ENCODE results near the gene EPN1. TPM values are rescaled to one million over a fixed set of nuclear protein-coding genes. Genes with fewer than 3 reads are reported as not detected.
A peak's percentile ranks its signal among the peaks of the same experiment; 100 is the strongest.

The EPN1 gene
- total RNA-seq, 4 donors from 2014 or later: 44.8 to 165 (median 70.2) TPM

- TF ChIP-seq POLR2AphosphoS5 (IDR thresholded peaks at IDR 0.05) (no peak), CTCF (IDR thresholded peaks at IDR 0.05) (peak in 3 of 4 experiments; percentile 58 to 87 (median 70))
- peaks cover 0 to 32% of the 10 kb centered on the region in 2 donors for H3K36me3 ChIP-seq
- H3K4me3 ChIP-seq: no peak overlapping the region
- H3K9me3 ChIP-seq: no peaks in the 10 kb centered on the region
- H3K27ac ChIP-seq: no peak overlapping the region
- 67 to 75% methylated on average over 9 to 12 of the region's 38 CpGs for WGBS, 2 donors (ENCODE audit: low coverage in 1 of 2)
- no peaks in the 10 kb centered on the region for H3K4me1 ChIP-seq
- peak; percentile 55 for ATAC-seq
- H3K27me3 ChIP-seq: no peaks in the 10 kb centered on the region
These were observed 28.8 kb downstream of the EPN1 start for GRCh38 chr19:55703790-55704215.

GRCh38 chr19:55704494-55705245, 29.6 kb downstream of the EPN1 start:
- WGBS, 2 donors (ENCODE audit: low coverage in 1 of 2): 90 to 100% methylated on average over 1 to 13 of the region's 15 CpGs
- TF ChIP-seq CTCF (IDR thresholded peaks at IDR 0.05) (no peak), EP300 (IDR thresholded peaks at IDR 0.05) (no peak), POLR2A (IDR thresholded peaks at IDR 0.05) (no peak), POLR2AphosphoS5 (IDR thresholded peaks at IDR 0.05) (no peak)
- Histone ChIP-seq H3K4me3 (no peak overlapping the region), H3K27ac (no peak overlapping the region), H3K36me3 (peaks cover 0 to 23% of the 10 kb centered on the region in 2 donors), H3K27me3 (no peaks in the 10 kb centered on the region), H3K9me3 (no peaks in the 10 kb centered on the region), H3K4me1 (no peaks in the 10 kb centered on the region)
- no peak for ATAC-seq

GRCh38 chr19:55705972-55706371, 30.9 kb downstream of the EPN1 start:
- no peaks in the 10 kb centered on the region for H3K27me3 ChIP-seq
- no peak overlapping the region for H3K27ac ChIP-seq
- H3K4me3 ChIP-seq: no peak overlapping the region
- TF ChIP-seq POLR2A (IDR thresholded peaks at IDR 0.05): no peak
- no peaks in the 10 kb centered on the region for H3K9me3 ChIP-seq
- peaks cover 0 to 11% of the 10 kb centered on the region in 2 donors for H3K36me3 ChIP-seq
- WGBS, 2 donors (ENCODE audit: low coverage in 1 of 2): 83% methylated on average over 1 of the region's 3 CpGs; no CpG with 5 or more reads in 1 of the 2 donors
- no peak for ATAC-seq
- no peaks in the 10 kb centered on the region for H3K4me1 ChIP-seq

GRCh38 chr19:55711719-55712118, 36.7 kb downstream of the EPN1 start:
- 40 to 50% methylated on average over 1 of the region's 18 CpGs for WGBS, 2 donors (ENCODE audit: low coverage in 1 of 2)
- H3K36me3 ChIP-seq: no peaks in the 10 kb centered on the region
- TF ChIP-seq EP300 (IDR thresholded peaks at IDR 0.05): no peak
- TF ChIP-seq POLR2A (IDR thresholded peaks at IDR 0.05): no peak
- TF ChIP-seq POLR2AphosphoS5 (IDR thresholded peaks at IDR 0.05): no peak
- no peak for TF ChIP-seq CTCF (IDR thresholded peaks at IDR 0.05)
- ATAC-seq: no peak
- H3K27ac ChIP-seq: no peak overlapping the region
- no peak overlapping the region for H3K4me3 ChIP-seq
- H3K27me3 ChIP-seq: peaks cover 15% of the 10 kb centered on the region
- H3K9me3 ChIP-seq: no peaks in the 10 kb centered on the region
- H3K4me1 ChIP-seq: no peaks in the 10 kb centered on the region

- 85 to 100% methylated on average over 2 of the region's 3 CpGs for WGBS, 2 donors (ENCODE audit: low coverage in 1 of 2)
- Histone ChIP-seq H3K9me3 (no peaks in the 10 kb centered on the region), H3K36me3 (no peaks in the 10 kb centered on the region), H3K4me1 (no peaks in the 10 kb centered on the region), H3K27me3 (peaks cover 28% of the 10 kb centered on the region), H3K4me3 (no peak overlapping the region), H3K27ac (no peak overlapping the region)
- ATAC-seq: no peak
- no peak for TF ChIP-seq POLR2A (IDR thresholded peaks at IDR 0.05)
- no peak for TF ChIP-seq EP300 (IDR thresholded peaks at IDR 0.05)
- TF ChIP-seq CTCF (IDR thresholded peaks at IDR 0.05): no peak
- TF ChIP-seq POLR2AphosphoS5 (IDR thresholded peaks at IDR 0.05): no peak
These were observed 38.0 kb downstream of the EPN1 start for GRCh38 chr19:55712804-55713631.
